Measurements from ENCODE around the gene HDAC4.

HDAC4 gene

GRCh38 chr2:239444626-239445577 lies 44.1 kb upstream of the HDAC4 start:
- H3K9me2 ChIP-seq (replicated peaks; ENCODE audit: insufficient read depth, low read length) = no peaks in the 10 kb centered on the region
- no peaks in the 10 kb centered on the region for H3K79me2 ChIP-seq (ENCODE audit: insufficient read depth, low read length)
- no peak overlapping the region for H3K4me3 ChIP-seq (ENCODE audit: insufficient read depth, low read length, poor library complexity, severe bottlenecking)
- no peak for TF ChIP-seq EZH2phosphoT487 (conservative IDR thresholded peaks at IDR 0.05; ENCODE audit: low read length)
- TF ChIP-seq CTCF (IDR thresholded peaks at IDR 0.05; ENCODE audit: insufficient read depth, low read length, poor library complexity, severe bottlenecking) = no peak
- no peaks in the 10 kb centered on the region for H3K27me3 ChIP-seq (ENCODE audit: low read length)
- H4K20me1 ChIP-seq (ENCODE audit: low read depth, low read length) = no peaks in the 10 kb centered on the region
- no peaks in the 10 kb centered on the region for H3F3A ChIP-seq (ENCODE audit: insufficient read depth)
- no peak overlapping the region for H3K9ac ChIP-seq (ENCODE audit: low read length)
- H3K4me2 ChIP-seq (ENCODE audit: low read depth, low read length, poor library complexity, severe bottlenecking) = no peak overlapping the region
- no peak overlapping the region for H3K27ac ChIP-seq (ENCODE audit: low read depth, low read length)
- H3K36me3 ChIP-seq (ENCODE audit: low read length) = no peaks in the 10 kb centered on the region
- H3K9me3 ChIP-seq (ENCODE audit: insufficient read depth, low read length) = no peaks in the 10 kb centered on the region
- H2AFZ ChIP-seq (ENCODE audit: low read depth, low read length, severe bottlenecking) = no peak overlapping the region

- no peaks in the 10 kb centered on the region for H3K9me2 ChIP-seq (replicated peaks; ENCODE audit: insufficient read depth, low read length)
- H3K79me2 ChIP-seq (ENCODE audit: insufficient read depth, low read length) = no peaks in the 10 kb centered on the region
- H3K4me3 ChIP-seq (ENCODE audit: insufficient read depth, low read length, poor library complexity, severe bottlenecking) = no peak overlapping the region
- no peaks in the 10 kb centered on the region for H4K20me1 ChIP-seq (ENCODE audit: low read depth, low read length)
- no peaks in the 10 kb centered on the region for H3K36me3 ChIP-seq (ENCODE audit: low read length)
- no peaks in the 10 kb centered on the region for H3F3A ChIP-seq (ENCODE audit: insufficient read depth)
- no peak overlapping the region for H2AFZ ChIP-seq (ENCODE audit: low read depth, low read length, severe bottlenecking)
- no peaks in the 10 kb centered on the region for H3K9me3 ChIP-seq (ENCODE audit: insufficient read depth, low read length)
- no peak overlapping the region for H3K4me2 ChIP-seq (ENCODE audit: low read depth, low read length, poor library complexity, severe bottlenecking)
- no peak for TF ChIP-seq EZH2phosphoT487 (conservative IDR thresholded peaks at IDR 0.05; ENCODE audit: low read length)
- no peaks in the 10 kb centered on the region for H3K27me3 ChIP-seq (ENCODE audit: low read length)
- H3K27ac ChIP-seq (ENCODE audit: low read depth, low read length) = no peak overlapping the region
- H3K9ac ChIP-seq (ENCODE audit: low read length) = no peak overlapping the region
These were observed 43.1 kb upstream of the HDAC4 start for GRCh38 chr2:239443666-239444567.

GRCh38 chr2:239443102-239443620 lies 42.3 kb upstream of the HDAC4 start:
- no peaks in the 10 kb centered on the region for H3K9me2 ChIP-seq (replicated peaks; ENCODE audit: insufficient read depth, low read length)
- no peak overlapping the region for H3K4me3 ChIP-seq (ENCODE audit: insufficient read depth, low read length, poor library complexity, severe bottlenecking)
- no peak overlapping the region for H3K4me2 ChIP-seq (ENCODE audit: low read depth, low read length, poor library complexity, severe bottlenecking)
- H3F3A ChIP-seq (ENCODE audit: insufficient read depth) = no peaks in the 10 kb centered on the region
- no peak overlapping the region for H3K9ac ChIP-seq (ENCODE audit: low read length)
- H3K9me3 ChIP-seq (ENCODE audit: insufficient read depth, low read length) = no peaks in the 10 kb centered on the region
- H2AFZ ChIP-seq (ENCODE audit: low read depth, low read length, severe bottlenecking) = no peak overlapping the region
- TF ChIP-seq CTCF (IDR thresholded peaks at IDR 0.05; ENCODE audit: insufficient read depth, low read length, poor library complexity, severe bottlenecking) (no peak), EZH2phosphoT487 (conservative IDR thresholded peaks at IDR 0.05; ENCODE audit: low read length) (no peak)
- H3K36me3 ChIP-seq (ENCODE audit: low read length) = no peaks in the 10 kb centered on the region
- no peaks in the 10 kb centered on the region for H3K27me3 ChIP-seq (ENCODE audit: low read length)
- H4K20me1 ChIP-seq (ENCODE audit: low read depth, low read length) = no peaks in the 10 kb centered on the region
- no peaks in the 10 kb centered on the region for H3K79me2 ChIP-seq (ENCODE audit: insufficient read depth, low read length)
- H3K27ac ChIP-seq (ENCODE audit: low read depth, low read length) = no peak overlapping the region
